HepG2 (cell line): ENCODE data around the gene ENHO. TPM values are rescaled to one million over a fixed set of nuclear protein-coding genes. Genes with fewer than 3 reads are reported as not detected.

Experiments used
- ATAC-seq: fragments of 200-7000 bp; cut with Tn5 transposase; 3 replicates; pipeline ENCODE4 v1.9.1; 2020; ENCODE audit warnings: mild to moderate bottlenecking, moderate library complexity
- BruUV-seq: library from RNA; stranded (reverse); fragments of 400-500 nt; replicated peaks from 2 replicates; lab custom pipeline; 2021; lab: Mats Ljungman, UMichigan
- CTCF ChIA-PET: fragments of 300-600 bp; formaldehyde crosslinking; extraction: SDS; loops from one replicate; lab custom pipeline; 2021; ENCODE audit warnings: low total read pairs, inconsistent platforms, low intra/inter-chr PET ratio; lab: Yijun Ruan, JAX
- POLR2A ChIA-PET: fragments of 350-600 bp; sonication (Branson Sonifier 250); formaldehyde crosslinking; loops from one replicate; lab custom pipeline; 2020; ENCODE audit warnings: antibody characterized with exemption, inconsistent platforms; lab: Yijun Ruan, JAX
- DNase-seq: peaks from one replicate; pipeline ENCODE4 v3.0.0-alpha.2; 2015; ENCODE audit warnings: low spot score
- FAIRE-seq: peaks from 3 replicates; lab custom pipeline; 2011; peaks lifted over from hg19 to GRCh38; lab: Jason Lieb, UNC
- H2AFZ ChIP-seq: one replicate; pipeline ENCODE4 v1.6.1; 2011; ENCODE audit warnings: low read length, inconsistent platforms
- H3K27ac ChIP-seq: fragments of 300-600 bp; 3 replicates; pipeline ENCODE4 v1.8.0; 2011; ENCODE audit warnings: mixed run types, mild to moderate bottlenecking, mixed read lengths, low read length, inconsistent platforms; ENCODE audit not compliant: insufficient read depth; ENCODE audit errors: extremely low read length
- H3K27me3 ChIP-seq, 2 experiments: fragments of 200-600 bp in 1 of 2; 2 replicates in 1 of 2; 3 replicates in 1 of 2; pipeline versions ENCODE4 v1.6.0 to v1.8.0; 2011; ENCODE audit warnings: low read length in 2 of 2, mild to moderate bottlenecking in 2 of 2, moderate library complexity in 2 of 2, inconsistent platforms in 1 of 2; ENCODE audit not compliant: insufficient read depth in 2 of 2, control insufficient read depth in 1 of 2
- H3K36me3 ChIP-seq, 2 experiments: fragments of 200-600 bp in 1 of 2; replicated peaks in 1 of 2; 2 replicates in 1 of 2; 3 replicates in 1 of 2; pipeline versions ENCODE4 v1.5.1 to v1.8.0; 2011; ENCODE audit warnings: low read length in 2 of 2, inconsistent platforms in 1 of 2; ENCODE audit not compliant: insufficient read depth in 2 of 2, control insufficient read depth in 1 of 2
- H3K4me1 ChIP-seq: 2 replicates; pipeline ENCODE4 v1.5.1; 2012; ENCODE audit warnings: low read length, inconsistent platforms; ENCODE audit not compliant: insufficient read depth
- H3K4me2 ChIP-seq: 2 replicates; pipeline ENCODE4 v1.6.0; 2011; ENCODE audit warnings: low read depth, low read length, inconsistent platforms
- H3K4me3 ChIP-seq, 3 experiments: fragments of 200-600 bp in 1 of 3; sonication (generic), shearing (Covaris generic) in 1 of 3; replicated peaks in 1 of 3; 2 replicates each; pipeline ENCODE4 v1.5.1; 2011 to 2016; ENCODE audit warnings: low read length in 3 of 3, inconsistent platforms in 2 of 3, low read depth in 2 of 3, mild to moderate bottlenecking in 2 of 3, control low read depth in 1 of 3, mixed read lengths in 1 of 3; ENCODE audit not compliant: insufficient read depth in 1 of 3
- H3K79me2 ChIP-seq: one replicate; pipeline ENCODE4 v1.6.1; 2011; ENCODE audit warnings: low read length, inconsistent platforms; ENCODE audit not compliant: insufficient read depth
- H3K9ac ChIP-seq: 2 replicates; pipeline ENCODE4 v1.6.0; 2011; ENCODE audit warnings: mild to moderate bottlenecking, low read depth, low read length, inconsistent platforms; ENCODE audit not compliant: insufficient read depth
- H3K9me3 ChIP-seq: 2 replicates; pipeline ENCODE4 v1.5.1; 2012; ENCODE audit warnings: mild to moderate bottlenecking, low read length
- H4K20me1 ChIP-seq: 2 replicates; pipeline ENCODE4 v1.6.0; 2011; ENCODE audit warnings: inconsistent platforms, mild to moderate bottlenecking, low read length, moderate library complexity; ENCODE audit not compliant: insufficient read depth
- DNMT1 ChIP-seq: sonication (generic); formaldehyde crosslinking; IDR thresholded peaks from 2 replicates; pipeline ENCODE4 v1.5.1; 2020; ENCODE audit warnings: mild to moderate bottlenecking, missing genetic modification reagents
- FOXA1 ChIP-seq, 2 experiments: fragments of 450-650 bp in 1 of 2; sonication (generic) in 1 of 2; formaldehyde crosslinking in 1 of 2; IDR thresholded peaks; 2 replicates each; pipeline versions ENCODE4 v1.4.0 to v1.6.1; 2016 to 2020; ENCODE audit warnings: missing genetic modification reagents in 1 of 2
- MTA3 ChIP-seq: sonication (generic); formaldehyde crosslinking; IDR thresholded peaks from 2 replicates; pipeline ENCODE4 v1.4.0; 2020; ENCODE audit warnings: missing genetic modification reagents
- NFRKB ChIP-seq: fragments of 450-650 bp; IDR thresholded peaks from 2 replicates; pipeline ENCODE4 v1.6.1; 2017
- ZBTB3 ChIP-seq: sonication (generic); formaldehyde crosslinking; IDR thresholded peaks from 2 replicates; pipeline ENCODE4 v1.4.0; 2020; ENCODE audit warnings: low read depth, mild to moderate bottlenecking, moderate library complexity, missing genetic modification reagents, borderline replicate concordance
- ZNF12 ChIP-seq: sonication (generic); formaldehyde crosslinking; IDR thresholded peaks from 2 replicates; pipeline ENCODE4 v1.5.0; 2020; ENCODE audit warnings: missing genetic modification reagents
- ZNF607 ChIP-seq: sonication (generic); formaldehyde crosslinking; IDR thresholded peaks from 2 replicates; pipeline ENCODE4 v1.5.1; 2020; ENCODE audit warnings: missing genetic modification reagents, mild to moderate bottlenecking, borderline replicate concordance
- WGBS: methylation state at CpG from one replicate; pipeline ENCODE4 v1.1.6; 2017; ENCODE audit warnings: low lambda C conversion rate; 5-methylcytosine and 5-hydroxymethylcytosine counted together
- in situ Hi-C: cut with HindIII; loops from 2 replicates; pipeline ENCODE4 v1.10.0; 2017; ENCODE audit warnings: low pct_unique_long_range_greater_than_20kb; ENCODE audit not compliant: extremely low pct_ligation_motif_present
- intact Hi-C: fragments of 100-400 bp; cut with micrococcal nuclease; formaldehyde crosslinking; loops from one replicate; pipeline ENCODE4 v1.10.0; 2022; ENCODE audit not compliant: unreplicated experiment
- polyA plus RNA-seq, 8 experiments: library from polyadenylated mRNA; depleted of rRNA in 3 of 8; stranded (reverse) in 7 of 8; unstranded in 1 of 8; fragments of >200 nt; fragmentation: Illumina TruSeq in 4 of 8; extraction: Trizol in 4 of 8; gene quantifications; 2 replicates each; pipeline versions ENCODE4 v1.2.1 to v1.2.3, GENCODE V29; 2011 to 2016; ENCODE audit warnings: low read depth in 4 of 8, missing spikeins in 1 of 8, mixed read lengths in 1 of 8; ENCODE audit not compliant: insufficient read depth in 1 of 8
- total RNA-seq, 5 experiments: library from RNA; depleted of rRNA; stranded (reverse); fragments of >200 nt; fragmentation: Illumina TruSeq; extraction: Trizol; gene quantifications; 2 replicates each; pipeline ENCODE4 v1.2.3, GENCODE V29; 2016; ENCODE audit warnings: low read depth in 1 of 5
- TF ChIP-seq, protein P1 (sequence below): sonication (generic); formaldehyde crosslinking; IDR thresholded peaks from 2 replicates; pipeline ENCODE4 v1.8.0; 2022; ENCODE audit warnings: mild to moderate bottlenecking, missing genetic modification reagents; ENCODE audit not compliant: insufficient replicate concordance
- TF ChIP-seq, protein P2 (sequence below): sonication (generic); formaldehyde crosslinking; IDR thresholded peaks from 2 replicates; pipeline ENCODE4 v1.9.0; 2021; ENCODE audit warnings: missing genetic modification reagents, mild to moderate bottlenecking, borderline replicate concordance

ENHO gene
- total and polyA plus RNA-seq, 2 of the 13 experiments (the other 11 are each of a cell fraction or from before 2014, with no cell fraction given) = 0.08 to 0.60 TPM

DNA sequence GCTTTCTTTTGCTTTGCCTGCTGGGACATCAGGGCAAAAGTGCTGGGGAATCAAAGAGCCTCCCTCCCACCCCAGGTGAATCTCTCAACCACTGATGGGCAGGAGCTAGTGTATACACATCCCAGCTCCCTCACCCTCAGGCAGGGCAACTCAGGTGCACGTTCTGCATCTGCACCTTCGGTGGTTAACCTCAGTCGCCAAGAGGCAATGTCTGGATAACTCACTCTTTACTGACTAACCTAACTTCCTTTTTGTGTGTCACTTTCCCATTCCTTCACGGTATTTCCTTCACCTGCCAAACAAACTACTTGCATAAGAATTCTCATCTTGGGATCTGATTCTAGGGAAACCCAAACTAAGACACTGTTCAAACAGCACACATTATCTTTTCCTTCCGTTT lies 40.5 kb upstream of the ENHO start:
- in situ Hi-C loops = no loop called here
- Histone ChIP-seq H2AFZ (no peak overlapping the region), H3K9me3 (no peaks in the 10 kb centered on the region), H4K20me1 (no peaks in the 10 kb centered on the region; the same call in 1 of the 2 replicates), H3K79me2 (no peaks in the 10 kb centered on the region), H3K27ac (no peak overlapping the region), H3K9ac (no peak overlapping the region), H3K4me2 (no peak overlapping the region), H3K27me3 (peaks cover 3 to 63% of the 10 kb centered on the region in 2 experiments; a peak in 3 of 5 replicates), H3K4me3 (no peak overlapping the region), H3K36me3 (no peaks in the 10 kb centered on the region)
- no peak for ATAC-seq
- POLR2A ChIA-PET = interaction anchor here (1.1 kb wide), 1 partner anchor 61 kb away, joined by 3 read pairs; no protein-coding TSS in a partner anchor
- CTCF ChIA-PET = no interaction called here
- no peak for DNase-seq
- no TSS peak for BruUV-seq
- 26% methylated on average over 5 of the region's 5 CpGs for WGBS
- TF ChIP-seq, protein P1, sequence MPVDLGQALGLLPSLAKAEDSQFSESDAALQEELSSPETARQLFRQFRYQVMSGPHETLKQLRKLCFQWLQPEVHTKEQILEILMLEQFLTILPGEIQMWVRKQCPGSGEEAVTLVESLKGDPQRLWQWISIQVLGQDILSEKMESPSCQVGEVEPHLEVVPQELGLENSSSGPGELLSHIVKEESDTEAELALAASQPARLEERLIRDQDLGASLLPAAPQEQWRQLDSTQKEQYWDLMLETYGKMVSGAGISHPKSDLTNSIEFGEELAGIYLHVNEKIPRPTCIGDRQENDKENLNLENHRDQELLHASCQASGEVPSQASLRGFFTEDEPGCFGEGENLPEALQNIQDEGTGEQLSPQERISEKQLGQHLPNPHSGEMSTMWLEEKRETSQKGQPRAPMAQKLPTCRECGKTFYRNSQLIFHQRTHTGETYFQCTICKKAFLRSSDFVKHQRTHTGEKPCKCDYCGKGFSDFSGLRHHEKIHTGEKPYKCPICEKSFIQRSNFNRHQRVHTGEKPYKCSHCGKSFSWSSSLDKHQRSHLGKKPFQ = no peak
- TF ChIP-seq, protein P2, sequence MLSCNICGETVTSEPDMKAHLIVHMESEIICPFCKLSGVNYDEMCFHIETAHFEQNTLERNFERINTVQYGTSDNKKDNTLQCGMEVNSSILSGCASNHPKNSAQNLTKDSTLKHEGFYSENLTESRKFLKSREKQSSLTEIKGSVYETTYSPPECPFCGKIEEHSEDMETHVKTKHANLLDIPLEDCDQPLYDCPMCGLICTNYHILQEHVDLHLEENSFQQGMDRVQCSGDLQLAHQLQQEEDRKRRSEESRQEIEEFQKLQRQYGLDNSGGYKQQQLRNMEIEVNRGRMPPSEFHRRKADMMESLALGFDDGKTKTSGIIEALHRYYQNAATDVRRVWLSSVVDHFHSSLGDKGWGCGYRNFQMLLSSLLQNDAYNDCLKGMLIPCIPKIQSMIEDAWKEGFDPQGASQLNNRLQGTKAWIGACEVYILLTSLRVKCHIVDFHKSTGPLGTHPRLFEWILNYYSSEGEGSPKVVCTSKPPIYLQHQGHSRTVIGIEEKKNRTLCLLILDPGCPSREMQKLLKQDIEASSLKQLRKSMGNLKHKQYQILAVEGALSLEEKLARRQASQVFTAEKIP (CRISPR knock-in tag) = no peak
- TF ChIP-seq ZBTB3 (CRISPR knock-in tag) (no peak), NFRKB (no peak), MTA3 (CRISPR knock-in tag) (no peak), ZNF607 (CRISPR knock-in tag) (no peak), ZNF12 (CRISPR knock-in tag) (no peak), FOXA1 (IDR thresholded peaks at IDR 0.05) (no peak), FOXA1 (CRISPR knock-in tag; IDR thresholded peaks at IDR 0.05) (no peak), DNMT1 (CRISPR knock-in tag) (no peak)
- TF ChIP-seq, all 625 proteins: peak for 0
- no peak for FAIRE-seq
- intact Hi-C loops = no loop called here
- peaks cover 20% of the 10 kb centered on the region for H3K4me1 ChIP-seq
